ENCODE data around the gene AHDC1. TPM values are rescaled to one million over a fixed set of nuclear protein-coding genes. Genes with fewer than 3 reads are reported as not detected.

Gene AHDC1
- total and polyA plus RNA-seq, 9 of the 15 experiments (the other 6 are each of a cell fraction or from before 2014, with no cell fraction given), result 0.21 to 36.4 (median 4.7) TPM

DNA sequence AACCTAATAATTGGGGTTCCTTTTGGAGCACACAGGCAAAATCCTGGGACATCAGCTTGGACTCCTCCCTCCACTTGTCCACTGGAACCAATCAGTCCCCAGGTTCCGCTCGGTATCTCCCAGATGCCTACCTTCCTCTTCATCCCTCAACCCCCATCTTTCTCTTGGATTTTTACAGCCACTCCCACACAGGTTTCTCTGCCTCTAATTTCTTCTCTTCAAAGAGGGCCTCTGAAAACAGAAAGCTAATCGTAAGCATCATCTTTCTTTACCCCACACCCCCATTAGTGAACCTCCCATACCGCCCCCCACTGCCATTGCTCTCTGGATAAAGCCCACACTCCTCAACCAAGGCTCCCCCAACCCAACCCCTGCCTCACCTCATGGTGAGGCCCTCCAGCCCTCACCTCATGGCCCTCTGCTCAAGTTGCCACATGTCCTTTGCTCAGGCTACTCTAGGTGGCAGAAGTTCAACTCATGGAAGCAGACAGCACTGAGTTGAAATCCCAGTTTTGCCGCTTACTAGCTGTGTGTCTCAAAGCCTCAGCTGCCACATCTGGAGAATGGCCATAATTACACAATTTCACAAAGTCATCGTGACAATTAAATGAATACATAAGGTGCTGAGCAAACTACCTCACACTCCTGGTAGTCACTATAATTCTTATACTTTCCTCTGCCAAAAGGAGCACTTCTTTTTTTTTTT, 95.8 kb downstream of the AHDC1 start (continued):
- no peak for TF ChIP-seq CEBPG (CRISPR knock-in tag; IDR thresholded peaks at IDR 0.05)
- no peak; a peak in 1 of 4 replicates for TF ChIP-seq CEBPG (tag; conservative IDR thresholded peaks at IDR 0.05 in 1 of 2, IDR thresholded peaks at IDR 0.05 in 1 of 2)
- TF ChIP-seq, protein P1, sequence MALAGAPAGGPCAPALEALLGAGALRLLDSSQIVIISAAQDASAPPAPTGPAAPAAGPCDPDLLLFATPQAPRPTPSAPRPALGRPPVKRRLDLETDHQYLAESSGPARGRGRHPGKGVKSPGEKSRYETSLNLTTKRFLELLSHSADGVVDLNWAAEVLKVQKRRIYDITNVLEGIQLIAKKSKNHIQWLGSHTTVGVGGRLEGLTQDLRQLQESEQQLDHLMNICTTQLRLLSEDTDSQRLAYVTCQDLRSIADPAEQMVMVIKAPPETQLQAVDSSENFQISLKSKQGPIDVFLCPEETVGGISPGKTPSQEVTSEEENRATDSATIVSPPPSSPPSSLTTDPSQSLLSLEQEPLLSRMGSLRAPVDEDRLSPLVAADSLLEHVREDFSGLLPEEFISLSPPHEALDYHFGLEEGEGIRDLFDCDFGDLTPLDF (CRISPR knock-in tag; IDR thresholded peaks at IDR 0.05), result no peak
- TF ChIP-seq RUNX1 (IDR thresholded peaks at IDR 0.05; ENCODE audit: low read depth), result no peak
- TF ChIP-seq MYC (IDR thresholded peaks at IDR 0.05; ENCODE audit: low read depth, low read length), result peak; percentile 83
- no peak for TF ChIP-seq MYC (CRISPR knock-in tag; IDR thresholded peaks at IDR 0.05; ENCODE audit: borderline replicate concordance, low read depth)
- TF ChIP-seq CBFA2T2 (conservative IDR thresholded peaks at IDR 0.05), result no peak
- peak in 1 of 2 experiments; percentile 48; a peak in 2 of 4 replicates for TF ChIP-seq HDAC1 (IDR thresholded peaks at IDR 0.05)
- peak in 1 of 2 experiments; percentile 48; a peak in 1 of 4 replicates for TF ChIP-seq TBL1XR1 (IDR thresholded peaks at IDR 0.05; ENCODE audit: low read length in 2 of 2)
- TF ChIP-seq, protein P2, sequence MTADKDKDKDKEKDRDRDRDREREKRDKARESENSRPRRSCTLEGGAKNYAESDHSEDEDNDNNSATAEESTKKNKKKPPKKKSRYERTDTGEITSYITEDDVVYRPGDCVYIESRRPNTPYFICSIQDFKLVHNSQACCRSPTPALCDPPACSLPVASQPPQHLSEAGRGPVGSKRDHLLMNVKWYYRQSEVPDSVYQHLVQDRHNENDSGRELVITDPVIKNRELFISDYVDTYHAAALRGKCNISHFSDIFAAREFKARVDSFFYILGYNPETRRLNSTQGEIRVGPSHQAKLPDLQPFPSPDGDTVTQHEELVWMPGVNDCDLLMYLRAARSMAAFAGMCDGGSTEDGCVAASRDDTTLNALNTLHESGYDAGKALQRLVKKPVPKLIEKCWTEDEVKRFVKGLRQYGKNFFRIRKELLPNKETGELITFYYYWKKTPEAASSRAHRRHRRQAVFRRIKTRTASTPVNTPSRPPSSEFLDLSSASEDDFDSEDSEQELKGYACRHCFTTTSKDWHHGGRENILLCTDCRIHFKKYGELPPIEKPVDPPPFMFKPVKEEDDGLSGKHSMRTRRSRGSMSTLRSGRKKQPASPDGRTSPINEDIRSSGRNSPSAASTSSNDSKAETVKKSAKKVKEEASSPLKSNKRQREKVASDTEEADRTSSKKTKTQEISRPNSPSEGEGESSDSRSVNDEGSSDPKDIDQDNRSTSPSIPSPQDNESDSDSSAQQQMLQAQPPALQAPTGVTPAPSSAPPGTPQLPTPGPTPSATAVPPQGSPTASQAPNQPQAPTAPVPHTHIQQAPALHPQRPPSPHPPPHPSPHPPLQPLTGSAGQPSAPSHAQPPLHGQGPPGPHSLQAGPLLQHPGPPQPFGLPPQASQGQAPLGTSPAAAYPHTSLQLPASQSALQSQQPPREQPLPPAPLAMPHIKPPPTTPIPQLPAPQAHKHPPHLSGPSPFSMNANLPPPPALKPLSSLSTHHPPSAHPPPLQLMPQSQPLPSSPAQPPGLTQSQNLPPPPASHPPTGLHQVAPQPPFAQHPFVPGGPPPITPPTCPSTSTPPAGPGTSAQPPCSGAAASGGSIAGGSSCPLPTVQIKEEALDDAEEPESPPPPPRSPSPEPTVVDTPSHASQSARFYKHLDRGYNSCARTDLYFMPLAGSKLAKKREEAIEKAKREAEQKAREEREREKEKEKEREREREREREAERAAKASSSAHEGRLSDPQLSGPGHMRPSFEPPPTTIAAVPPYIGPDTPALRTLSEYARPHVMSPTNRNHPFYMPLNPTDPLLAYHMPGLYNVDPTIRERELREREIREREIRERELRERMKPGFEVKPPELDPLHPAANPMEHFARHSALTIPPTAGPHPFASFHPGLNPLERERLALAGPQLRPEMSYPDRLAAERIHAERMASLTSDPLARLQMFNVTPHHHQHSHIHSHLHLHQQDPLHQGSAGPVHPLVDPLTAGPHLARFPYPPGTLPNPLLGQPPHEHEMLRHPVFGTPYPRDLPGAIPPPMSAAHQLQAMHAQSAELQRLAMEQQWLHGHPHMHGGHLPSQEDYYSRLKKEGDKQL (CRISPR knock-in tag; IDR thresholded peaks at IDR 0.05; ENCODE audit: borderline replicate concordance), result no peak
- no peak for TF ChIP-seq SOX6 (IDR thresholded peaks at IDR 0.05)
- TF ChIP-seq KDM1A (IDR thresholded peaks at IDR 0.05), result peak; percentile 91 to 97
- TF ChIP-seq SIN3A (IDR thresholded peaks at IDR 0.05; ENCODE audit: borderline replicate concordance in 2 of 2, control insufficient read depth in 1 of 2, low read depth in 2 of 2, low read length in 2 of 2), result no peak
- TF ChIP-seq, protein P3, sequence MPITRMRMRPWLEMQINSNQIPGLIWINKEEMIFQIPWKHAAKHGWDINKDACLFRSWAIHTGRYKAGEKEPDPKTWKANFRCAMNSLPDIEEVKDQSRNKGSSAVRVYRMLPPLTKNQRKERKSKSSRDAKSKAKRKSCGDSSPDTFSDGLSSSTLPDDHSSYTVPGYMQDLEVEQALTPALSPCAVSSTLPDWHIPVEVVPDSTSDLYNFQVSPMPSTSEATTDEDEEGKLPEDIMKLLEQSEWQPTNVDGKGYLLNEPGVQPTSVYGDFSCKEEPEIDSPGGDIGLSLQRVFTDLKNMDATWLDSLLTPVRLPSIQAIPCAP (CRISPR knock-in tag; IDR thresholded peaks at IDR 0.05; ENCODE audit: borderline replicate concordance), result no peak
- TF ChIP-seq, protein P4, sequence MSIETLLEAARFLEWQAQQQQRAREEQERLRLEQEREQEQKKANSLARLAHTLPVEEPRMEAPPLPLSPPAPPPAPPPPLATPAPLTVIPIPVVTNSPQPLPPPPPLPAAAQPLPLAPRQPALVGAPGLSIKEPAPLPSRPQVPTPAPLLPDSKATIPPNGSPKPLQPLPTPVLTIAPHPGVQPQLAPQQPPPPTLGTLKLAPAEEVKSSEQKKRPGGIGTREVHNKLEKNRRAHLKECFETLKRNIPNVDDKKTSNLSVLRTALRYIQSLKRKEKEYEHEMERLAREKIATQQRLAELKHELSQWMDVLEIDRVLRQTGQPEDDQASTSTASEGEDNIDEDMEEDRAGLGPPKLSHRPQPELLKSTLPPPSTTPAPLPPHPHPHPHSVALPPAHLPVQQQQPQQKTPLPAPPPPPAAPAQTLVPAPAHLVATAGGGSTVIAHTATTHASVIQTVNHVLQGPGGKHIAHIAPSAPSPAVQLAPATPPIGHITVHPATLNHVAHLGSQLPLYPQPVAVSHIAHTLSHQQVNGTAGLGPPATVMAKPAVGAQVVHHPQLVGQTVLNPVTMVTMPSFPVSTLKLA (conservative IDR thresholded peaks at IDR 0.05), result peak in 1 of 2 experiments; percentile 46; a peak in 1 of 4 replicates
- TF ChIP-seq, protein P5, sequence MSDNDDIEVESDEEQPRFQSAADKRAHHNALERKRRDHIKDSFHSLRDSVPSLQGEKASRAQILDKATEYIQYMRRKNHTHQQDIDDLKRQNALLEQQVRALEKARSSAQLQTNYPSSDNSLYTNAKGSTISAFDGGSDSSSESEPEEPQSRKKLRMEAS (CRISPR knock-in tag; IDR thresholded peaks at IDR 0.05), result peak; percentile 83
- peak; percentile 37; the same call in 1 of the 2 replicates for TF ChIP-seq EHMT2 (IDR thresholded peaks at IDR 0.05)
- peak; percentile 83 for TF ChIP-seq ZNF316 (IDR thresholded peaks at IDR 0.05)

Measured in K562 (cell line).